Upper lobe of left lung (tissue), 4 donors: ENCODE results near the gene MOG.

Experiments
- CTCF ChIP-seq, 6 experiments: fragments of 450-650 bp in 4 of 6; fragments of 200-600 bp in 2 of 6; sonication (generic) in 2 of 6; IDR thresholded peaks; one replicate each; pipeline ENCODE4 v1.5.1; 2016 to 2019; ENCODE audit warnings: antibody characterized with exemption in 6 of 6
- EP300 ChIP-seq, 4 donors: sonication (generic); formaldehyde crosslinking; IDR thresholded peaks; one replicate each; pipeline ENCODE4 v1.5.1; 2017; ENCODE audit warnings: antibody characterized with exemption in 4 of 4, control low read depth in 2 of 4
- POLR2A ChIP-seq, 4 donors: fragments of 450-650 bp; IDR thresholded peaks; one replicate each; pipeline ENCODE4 v1.5.1; 2016 to 2017; ENCODE audit warnings: antibody characterized with exemption in 4 of 4, mild to moderate bottlenecking in 2 of 4

DNA sequence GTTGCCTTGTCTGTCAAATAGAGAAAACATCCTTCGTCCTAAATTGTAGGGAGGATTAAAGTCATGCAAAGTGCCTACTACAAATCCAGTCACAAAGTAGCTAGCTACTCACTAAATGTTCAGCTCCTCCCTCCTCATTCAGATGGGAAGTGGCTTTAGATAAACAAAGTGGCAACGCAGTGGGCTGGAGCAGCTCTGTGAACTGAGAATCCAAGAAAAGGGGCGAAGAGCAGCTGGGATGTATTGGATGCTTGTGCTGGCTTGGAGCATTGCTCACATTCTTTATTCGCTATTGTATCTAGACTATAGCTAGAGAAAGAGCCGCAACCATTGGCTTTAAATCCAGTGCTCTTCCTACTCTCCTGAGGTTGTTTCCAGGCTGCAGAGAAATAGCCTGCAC lies 10.3 kb downstream of the MOG start:
- TF ChIP-seq CTCF (IDR thresholded peaks at IDR 0.05) = no peak
- no peak for TF ChIP-seq EP300 (IDR thresholded peaks at IDR 0.05)
- TF ChIP-seq POLR2A (IDR thresholded peaks at IDR 0.05) = no peak
